Posterior cingulate gyrus (tissue), 11 donors: Measurements from ENCODE around the gene UBE2U.

Experiments
- DNase-seq, 10 donors: peaks; one replicate each; pipeline versions ENCODE4 v3.0.0 to v3.0.0-alpha.2; 2020 to 2021; ENCODE audit warnings: mixed read lengths in 3 of 10
- intact Hi-C: fragments of 100-400 bp; cut with DNase I; formaldehyde crosslinking; loops from one replicate; pipeline ENCODE4 v1.15.1; 2023

The UBE2U gene

DNA sequence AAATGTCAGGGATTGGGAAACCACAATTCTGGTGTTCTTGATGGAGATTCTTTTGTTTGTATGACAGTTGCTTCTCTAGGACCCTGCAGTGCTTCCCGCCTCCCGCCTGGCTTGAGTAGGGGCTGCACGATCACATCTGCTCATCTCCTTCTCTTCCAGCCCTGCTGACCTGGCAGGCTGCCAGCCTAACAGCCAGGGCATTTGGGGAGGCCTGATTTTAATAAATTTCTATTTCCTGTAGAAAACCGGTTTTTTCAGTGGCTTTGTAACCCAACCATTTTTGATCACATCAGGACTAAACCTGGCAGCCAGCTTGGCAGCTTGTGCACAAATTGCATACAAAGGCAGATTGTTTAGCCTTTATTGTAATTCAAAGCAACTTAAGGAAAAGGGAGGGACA is 78.9 kb downstream of the UBE2U start:
- DNase-seq = peak in 5 of 10 donors; percentile 10 to 82 (median 41)

DNA sequence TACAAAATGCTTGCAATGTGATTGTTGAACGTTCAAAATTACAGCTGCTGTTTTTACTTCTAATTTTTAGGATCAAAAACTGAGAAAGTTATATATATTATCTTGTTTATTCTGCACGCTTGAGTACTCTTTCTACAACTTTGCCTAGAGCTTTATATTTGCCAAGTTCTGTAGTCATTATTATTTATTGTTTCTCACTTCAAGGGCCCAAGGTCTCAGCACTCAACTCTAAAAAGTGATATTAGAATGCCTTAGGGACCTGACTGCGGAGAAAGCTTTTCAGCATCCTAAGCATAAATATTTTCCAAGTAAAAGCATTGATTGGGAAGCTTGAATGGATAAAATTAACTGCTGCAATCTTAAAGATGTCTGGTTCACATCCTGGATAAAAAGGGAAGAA is 83.6 kb downstream of the UBE2U start:
- intact Hi-C loops = no loop called here
- DNase-seq = no peak

More for the DNA sequence above, 78.9 kb downstream of the UBE2U start:
- intact Hi-C loops = no loop called here

DNA sequence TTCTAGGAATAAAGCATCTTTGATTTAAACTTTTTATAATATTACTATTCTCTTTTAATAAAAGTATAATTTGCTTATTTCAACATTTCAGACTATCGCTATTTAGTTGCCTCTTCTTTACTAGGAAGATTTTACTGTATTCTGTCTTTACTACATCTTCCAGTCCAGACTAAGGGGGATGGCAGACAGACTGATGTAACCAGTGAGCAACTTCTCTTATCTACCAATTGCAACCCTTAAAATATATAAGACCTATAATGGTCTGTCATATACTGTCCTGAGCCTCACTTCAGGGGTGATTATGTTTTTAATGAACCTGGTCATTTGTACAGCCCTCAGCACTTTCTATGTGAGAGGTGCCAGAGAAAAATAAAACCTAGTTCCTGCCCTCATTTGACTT is 87.0 kb downstream of the UBE2U start:
- intact Hi-C loops = no loop called here
- DNase-seq = no peak

- no peak for DNase-seq
- intact Hi-C loops = no loop called here
These were observed 88.5 kb downstream of the UBE2U start for GRCh38 chr1:64291931-64292330.

GRCh38 chr1:64292399-64292798 is 89.0 kb downstream of the UBE2U start:
- no peak for DNase-seq
- intact Hi-C loops = no loop called here

DNA sequence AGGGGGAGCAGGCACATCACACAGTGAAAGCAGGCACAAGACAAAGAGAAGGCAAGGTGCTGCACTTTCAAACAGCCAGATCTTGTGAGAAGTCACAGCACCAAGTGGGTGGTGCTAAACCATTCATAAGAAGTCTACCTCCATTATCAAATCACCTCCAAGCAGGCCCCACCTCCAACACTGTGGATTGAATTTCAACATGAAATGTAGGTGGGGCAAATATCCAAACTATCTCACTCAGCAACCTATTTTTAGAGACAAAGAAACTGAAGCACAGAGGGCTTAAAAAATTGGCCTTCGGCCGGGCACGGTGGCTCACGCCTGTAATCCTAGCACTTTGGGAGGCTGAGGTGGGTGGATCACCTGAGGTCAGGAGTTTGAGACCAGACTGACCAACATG is 90.4 kb downstream of the UBE2U start:
- no peak for DNase-seq
- intact Hi-C loops = no loop called here

DNA sequence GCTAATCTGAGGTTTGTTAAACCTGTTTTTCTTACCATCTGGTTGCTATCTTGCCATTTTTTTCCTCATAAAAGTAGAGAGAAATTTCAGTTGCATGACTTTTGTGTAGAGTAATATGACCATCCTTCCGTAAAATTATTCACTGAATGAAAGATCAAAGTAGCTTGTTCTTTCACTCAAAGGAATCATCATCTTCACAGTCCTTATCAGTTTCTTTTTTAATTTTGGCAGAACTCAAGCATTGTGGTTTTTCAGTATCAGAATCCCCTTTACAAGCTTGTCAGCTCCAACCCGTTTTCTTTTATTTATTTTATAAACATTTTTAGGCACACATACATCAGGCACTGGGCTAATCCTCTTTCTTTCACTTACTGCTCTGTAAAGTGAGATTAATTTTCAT is 91.7 kb downstream of the UBE2U start:
- no peak for DNase-seq
- intact Hi-C loops = no loop called here

DNA sequence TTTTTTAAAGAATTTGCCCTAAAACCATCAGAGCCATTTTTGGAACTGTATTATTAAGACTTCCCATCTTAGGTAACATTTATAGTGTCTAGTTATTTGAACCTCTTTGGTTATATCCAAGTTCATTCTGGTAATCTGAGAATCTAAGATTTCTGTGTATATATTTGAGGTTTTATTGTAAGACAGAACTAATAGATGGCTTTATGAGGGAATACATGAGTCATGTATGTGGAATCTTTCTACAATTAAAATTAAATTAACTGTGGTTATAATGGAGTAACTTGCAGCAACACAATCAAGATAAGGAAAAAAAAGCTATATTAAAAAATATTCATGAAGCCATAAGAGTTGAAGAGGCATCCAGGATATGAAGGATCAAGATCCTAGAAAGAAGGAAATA is 92.1 kb downstream of the UBE2U start:
- intact Hi-C loops = no loop called here
- DNase-seq = no peak

- peak in 1 of 10 donors; percentile 39 for DNase-seq
- intact Hi-C loops = no loop called here
These were observed 93.0 kb downstream of the UBE2U start for GRCh38 chr1:64296459-64296858.

DNA sequence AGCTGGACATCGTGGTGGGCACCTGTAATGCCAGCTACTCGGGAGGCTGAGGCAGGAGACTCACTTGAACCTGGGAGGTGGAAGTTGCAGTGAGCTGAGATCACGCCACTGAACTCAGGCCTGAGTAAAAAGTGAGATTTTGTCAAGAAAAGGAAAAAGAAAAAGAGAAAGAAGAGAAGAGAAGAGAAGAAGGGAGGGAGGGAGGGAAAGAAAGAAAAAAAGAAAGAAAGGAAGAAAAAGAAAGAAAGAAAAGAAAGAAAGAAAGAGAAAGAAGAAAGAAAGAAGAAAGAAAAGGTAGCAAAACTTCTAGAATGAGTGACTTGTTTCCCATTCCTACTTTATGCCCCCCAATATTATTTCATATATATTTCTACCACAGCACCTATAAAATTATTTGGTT is 98.8 kb downstream of the UBE2U start:
- DNase-seq = no peak
- intact Hi-C loops = no loop called here

- DNase-seq = no peak
- intact Hi-C loops = no loop called here
These were observed 99.5 kb downstream of the UBE2U start for GRCh38 chr1:64302971-64303370.

DNA sequence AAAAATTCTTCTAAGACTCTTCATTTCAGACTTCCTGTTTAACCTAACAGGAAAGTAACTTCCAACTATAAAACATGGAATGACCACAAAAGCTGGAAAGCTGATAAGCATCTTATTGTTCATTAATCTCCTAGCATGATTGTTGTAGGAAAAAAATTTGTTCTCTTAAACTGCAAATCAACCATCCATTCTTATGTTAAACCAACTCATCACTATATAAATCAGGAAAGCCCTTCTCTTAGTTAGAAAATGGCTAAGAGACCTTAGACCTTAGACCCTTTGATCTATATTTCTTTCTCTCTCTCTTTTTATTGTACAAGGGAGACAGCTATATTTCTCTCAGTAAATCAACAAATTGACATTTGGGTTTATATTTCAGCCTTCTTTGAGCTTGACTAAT is 101.4 kb downstream of the UBE2U start:
- DNase-seq = no peak
- intact Hi-C loops = no loop called here

DNA sequence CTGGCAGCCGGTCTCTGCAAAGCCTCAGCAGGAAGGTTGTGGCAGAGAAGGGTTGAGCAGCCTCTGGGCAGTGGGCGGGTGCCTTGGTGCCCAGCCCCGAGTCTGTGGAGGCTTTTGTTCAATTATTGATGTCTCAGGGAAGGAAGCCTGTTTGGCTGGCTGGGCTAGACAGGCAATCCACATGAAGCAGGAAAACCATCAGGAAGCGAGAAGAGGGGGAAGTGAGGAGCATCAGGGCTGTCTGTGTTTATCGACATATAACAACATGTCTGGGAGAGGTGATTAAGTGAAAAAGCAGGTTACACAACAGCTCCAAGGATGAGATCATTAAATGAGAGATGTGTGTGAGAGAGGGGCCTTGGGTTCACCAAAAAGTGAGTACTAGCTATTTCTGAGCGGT is 105.4 kb downstream of the UBE2U start:
- intact Hi-C loops = no loop called here
- DNase-seq = no peak

DNA sequence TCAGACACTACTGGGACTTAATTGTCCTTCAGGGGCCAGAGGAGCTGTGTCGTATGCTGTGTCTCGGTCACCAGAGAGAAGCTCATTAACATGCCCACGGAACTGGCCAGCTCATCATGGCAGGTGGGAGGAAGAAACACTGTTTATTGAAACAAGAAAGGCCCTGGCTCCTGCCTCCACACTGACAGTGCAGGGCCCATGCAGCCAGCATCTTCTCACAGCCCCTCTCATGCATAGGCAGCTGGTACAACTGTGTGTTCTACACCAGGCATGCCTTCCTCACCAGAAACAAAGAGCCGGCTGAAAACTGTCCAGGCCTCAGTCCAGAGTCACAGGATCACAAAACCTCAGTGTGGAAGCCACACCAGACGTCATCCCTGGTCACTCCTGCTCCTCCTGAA is 106.0 kb downstream of the UBE2U start:
- DNase-seq = peak in 7 of 10 donors; percentile 13 to 86 (median 35)
- intact Hi-C loops = no loop called here

GRCh38 chr1:64310760-64311159 is 107.3 kb downstream of the UBE2U start:
- DNase-seq = no peak
- intact Hi-C loops = no loop called here

DNA sequence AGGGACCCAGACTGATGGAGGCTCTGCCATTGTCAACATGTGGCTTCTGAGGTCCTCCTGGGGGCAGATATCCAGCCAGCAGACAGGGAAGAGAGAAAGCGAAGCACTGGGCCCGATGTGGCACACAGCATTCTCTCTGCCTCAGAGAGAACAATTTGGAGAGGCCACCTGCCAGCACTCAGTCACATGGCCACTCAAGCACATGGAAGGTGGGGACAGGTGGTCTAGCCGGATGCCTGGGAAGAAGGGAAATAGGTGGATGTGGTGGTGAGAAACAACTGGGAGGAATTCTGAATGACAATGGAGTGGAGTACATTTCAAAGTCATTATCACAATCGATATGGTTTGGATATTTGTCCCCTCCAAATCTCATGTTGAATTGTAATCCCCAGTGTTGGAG is 109.0 kb downstream of the UBE2U start:
- no peak for DNase-seq
- intact Hi-C loops = no loop called here

DNA sequence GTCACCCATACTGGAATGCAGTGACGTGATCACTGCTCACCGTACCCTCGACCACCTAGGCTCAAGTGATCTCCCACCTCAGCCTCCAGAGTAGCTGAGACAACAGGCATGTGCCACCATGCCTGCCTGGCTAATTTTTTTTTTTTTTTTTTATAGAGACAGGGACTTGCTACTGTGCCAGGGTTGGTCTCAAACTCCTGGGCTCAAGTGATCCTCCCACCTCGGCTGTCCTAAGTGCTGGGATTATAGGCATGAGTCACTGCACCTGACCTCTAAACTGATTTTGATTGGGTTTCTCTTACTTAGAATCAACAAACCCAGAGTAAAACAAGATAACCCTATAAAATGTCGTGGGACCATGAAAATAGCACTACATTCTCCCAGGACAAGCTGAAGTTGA is 112.0 kb downstream of the UBE2U start:
- intact Hi-C loops = no loop called here
- no peak for DNase-seq
